ENCODE data around the gene CCDC28A. TPM values are rescaled to one million over a fixed set of nuclear protein-coding genes. Genes with fewer than 3 reads are reported as not detected.
"Not testable (repeated sequence)": the region's sequence is repeated elsewhere in the genome, so short reads cannot be mapped to it uniquely, and the experiment has no call there.

CCDC28A gene
- total RNA-seq, result 1 to 10 TPM; 5.2 to 9.7 TPM
- long read RNA-seq, partial matches to known transcripts, result 1 of 5 reads
- long read RNA-seq, other reads (novel, unspliced or antisense), result 1 of 5 reads

GRCh38 chr6:138773177-138774091, at the start of gene CCDC28A:
CCDC28A (plus strand) TSS chr6:138773769; CDS start chr6:138776121, 2,352 bp downstream.
- peak; percentile 97 to 98 for ATAC-seq
- intact Hi-C loops (cut with DNase I), result no loop called here
- peak; percentile 96 for DNase-seq

- intact Hi-C loops (cut with DNase I), result no loop called here
- ATAC-seq (peak; percentile 41 to 76), DNase-seq (peak; percentile 26)
These were observed 49.6 kb upstream of the CCDC28A start for GRCh38 chr6:138724015-138724414.

- ATAC-seq, result no peak
- intact Hi-C loops (cut with DNase I), result no loop called here
These were observed 47.4 kb upstream of the CCDC28A start for GRCh38 chr6:138726066-138726756.

GRCh38 chr6:138726757-138727097, 46.8 kb upstream of the CCDC28A start:
- DNase-seq (no peak), ATAC-seq (no peak)
- intact Hi-C loops (cut with DNase I), result no loop called here

More at GRCh38 chr6:138726066-138726756, 47.4 kb upstream of the CCDC28A start:
- no peak for DNase-seq

GRCh38 chr6:138727182-138727581, 46.4 kb upstream of the CCDC28A start:
- intact Hi-C loops (cut with DNase I), result no loop called here
- ATAC-seq (no peak), DNase-seq (no peak)

- intact Hi-C loops (cut with DNase I), result no loop called here
- ATAC-seq (no peak), DNase-seq (no peak)
These were observed 44.9 kb upstream of the CCDC28A start for GRCh38 chr6:138728662-138729061.

GRCh38 chr6:138730037-138730436, 43.5 kb upstream of the CCDC28A start:
- intact Hi-C loops (cut with DNase I); ATAC-seq: not testable (repeated sequence)

GRCh38 chr6:138734585-138734984, 39.0 kb upstream of the CCDC28A start:
- ATAC-seq (no peak), DNase-seq (no peak)
- intact Hi-C loops (cut with DNase I), result no loop called here

More at GRCh38 chr6:138730037-138730436, 43.5 kb upstream of the CCDC28A start:
- DNase-seq, result not testable (repeated sequence)

- intact Hi-C loops (cut with DNase I), result no loop called here
These were observed 36.9 kb upstream of the CCDC28A start for GRCh38 chr6:138736640-138737039.

GRCh38 chr6:138752017-138752416, 21.6 kb upstream of the CCDC28A start:
- ATAC-seq, result no peak
- DNase-seq, result no peak
- intact Hi-C loops (cut with DNase I), result no loop called here

More at GRCh38 chr6:138736640-138737039, 36.9 kb upstream of the CCDC28A start:
- no peak for ATAC-seq
- DNase-seq, result no peak

GRCh38 chr6:138757136-138757535, 16.4 kb upstream of the CCDC28A start:
- DNase-seq (no peak), ATAC-seq (no peak)
- intact Hi-C loops (cut with DNase I), result no loop called here

- ATAC-seq (no peak), DNase-seq (no peak)
- intact Hi-C loops (cut with DNase I), result loop anchor here (2.0 to 10.0 kb wide), 7 partner anchors 71 to 649 kb away; no protein-coding TSS in a partner anchor
These were observed 7.5 kb upstream of the CCDC28A start for GRCh38 chr6:138765896-138766655.

GRCh38 chr6:138769102-138769676, 4.4 kb upstream of the CCDC28A start:
- no peak for DNase-seq
- no peak for ATAC-seq
- intact Hi-C loops (cut with DNase I), result loop anchor here (5.0 to 10.0 kb wide), 4 partner anchors 74 to 484 kb away; no protein-coding TSS in a partner anchor

- intact Hi-C loops (cut with DNase I), result no loop called here
- ATAC-seq (peak in 1 of 2 donors; percentile 1), DNase-seq (no peak)
These were observed 883 bp upstream of the CCDC28A start for GRCh38 chr6:138772596-138773176.

GRCh38 chr6:138774370-138774769, 801 bp downstream of the CCDC28A start:
- no peak for DNase-seq
- intact Hi-C loops (cut with DNase I), result no loop called here
- ATAC-seq, result peak in 1 of 2 donors; percentile 31

- ATAC-seq (no peak), DNase-seq (no peak)
- intact Hi-C loops (cut with DNase I), result no loop called here
These were observed 3.1 kb downstream of the CCDC28A start for GRCh38 chr6:138776659-138777058.

- no peak for ATAC-seq
- intact Hi-C loops (cut with DNase I), result no loop called here
- no peak for DNase-seq
These were observed 4.8 kb downstream of the CCDC28A start for GRCh38 chr6:138778331-138778730.

- DNase-seq, result no peak
- ATAC-seq, result no peak
- intact Hi-C loops (cut with DNase I), result no loop called here
These were observed 8.7 kb downstream of the CCDC28A start for GRCh38 chr6:138782243-138782642.
